SKM-1 treated with dmso at 0.1 percent for 144 hours (cell line): ENCODE results near the gene MAGEC1.
"Not testable (repeated sequence)": the region's sequence is repeated elsewhere in the genome, so short reads cannot be mapped to it uniquely, and the experiment has no call there.

Experiments
- DNase-seq: peaks from one replicate; lab custom pipeline; 2025; ENCODE audit not compliant: unreplicated experiment; lab: John Stamatoyannopoulos, UW

Gene MAGEC1

GRCh38 chrX:141903400-141904155 lies at the start of gene MAGEC1:
TSS of gene MAGEC1 (plus strand) at chrX:141903894. CDS start at chrX:141905073, 1,179 bp downstream.
- DNase-seq = no peak

GRCh38 chrX:141857479-141857878 lies 46.2 kb upstream of the MAGEC1 start:
- DNase-seq = no peak

- no peak for DNase-seq
Observed at GRCh38 chrX:141879616-141880015, 24.1 kb upstream of the MAGEC1 start.

GRCh38 chrX:141888811-141889210 lies 14.9 kb upstream of the MAGEC1 start:
- not testable (repeated sequence) for DNase-seq

- DNase-seq = no peak
Observed at GRCh38 chrX:141894733-141895132, 9.0 kb upstream of the MAGEC1 start.

GRCh38 chrX:141897690-141898089 lies 6.0 kb upstream of the MAGEC1 start:
- DNase-seq = no peak

GRCh38 chrX:141902366-141902765 lies 1.3 kb upstream of the MAGEC1 start:
- DNase-seq = no peak

- DNase-seq = no peak
Observed at GRCh38 chrX:141904262-141904661, 568 bp downstream of the MAGEC1 start.

GRCh38 chrX:141917801-141918200 lies 14.1 kb downstream of the MAGEC1 start:
- no peak for DNase-seq

GRCh38 chrX:141924293-141924692 lies 20.6 kb downstream of the MAGEC1 start:
- DNase-seq = no peak

GRCh38 chrX:141928432-141928831 lies 24.7 kb downstream of the MAGEC1 start:
- DNase-seq = no peak

GRCh38 chrX:141934059-141934641 lies 30.5 kb downstream of the MAGEC1 start:
- DNase-seq = no peak

- DNase-seq = no peak
Observed at GRCh38 chrX:141935645-141936044, 32.0 kb downstream of the MAGEC1 start.

- DNase-seq = no peak
Observed at GRCh38 chrX:141936080-141936479, 32.4 kb downstream of the MAGEC1 start.

GRCh38 chrX:141941234-141941633 lies 37.5 kb downstream of the MAGEC1 start:
- no peak for DNase-seq

GRCh38 chrX:141945426-141945825 lies 41.7 kb downstream of the MAGEC1 start:
- DNase-seq = no peak

GRCh38 chrX:141947350-141947749 lies 43.7 kb downstream of the MAGEC1 start:
- no peak for DNase-seq

GRCh38 chrX:141952603-141953002 lies 48.9 kb downstream of the MAGEC1 start:
- no peak for DNase-seq

- no peak for DNase-seq
Observed at GRCh38 chrX:141958675-141959074, 55.0 kb downstream of the MAGEC1 start.
